ENCODE data around the gene PDIA6.
"Not testable (repeated sequence)": the region's sequence is repeated elsewhere in the genome, so short reads cannot be mapped to it uniquely, and the experiment has no call there.

PDIA6 gene

GRCh38 chr2:10832203-10832936, 19.8 kb upstream of the PDIA6 start:
- DNase-seq: peak; percentile 75

GRCh38 chr2:10831400-10831985, 18.9 kb upstream of the PDIA6 start:
- DNase-seq: no peak

GRCh38 chr2:10830641-10831399, 18.2 kb upstream of the PDIA6 start:
- no peak for DNase-seq

DNA sequence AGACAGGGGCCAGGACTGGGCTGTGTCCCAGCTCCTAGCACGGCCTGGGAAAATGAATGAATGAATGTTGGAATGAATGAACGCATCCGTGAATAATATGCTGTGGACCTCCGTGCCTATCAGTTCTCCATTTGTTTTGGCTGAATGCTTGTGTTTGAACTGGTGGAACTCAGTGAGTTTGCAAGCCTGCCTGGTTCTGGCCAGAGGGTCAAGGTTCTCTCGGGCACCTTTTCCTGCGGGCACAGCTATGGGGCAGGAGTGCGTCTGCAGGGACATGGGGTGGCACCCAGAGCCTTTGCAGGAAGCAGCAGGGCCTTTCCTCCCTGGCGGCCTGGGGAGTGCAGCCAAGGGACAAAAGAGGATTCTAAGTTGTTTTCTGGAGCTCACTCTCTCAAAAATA, 17.6 kb upstream of the PDIA6 start:
- DNase-seq: no peak

DNA sequence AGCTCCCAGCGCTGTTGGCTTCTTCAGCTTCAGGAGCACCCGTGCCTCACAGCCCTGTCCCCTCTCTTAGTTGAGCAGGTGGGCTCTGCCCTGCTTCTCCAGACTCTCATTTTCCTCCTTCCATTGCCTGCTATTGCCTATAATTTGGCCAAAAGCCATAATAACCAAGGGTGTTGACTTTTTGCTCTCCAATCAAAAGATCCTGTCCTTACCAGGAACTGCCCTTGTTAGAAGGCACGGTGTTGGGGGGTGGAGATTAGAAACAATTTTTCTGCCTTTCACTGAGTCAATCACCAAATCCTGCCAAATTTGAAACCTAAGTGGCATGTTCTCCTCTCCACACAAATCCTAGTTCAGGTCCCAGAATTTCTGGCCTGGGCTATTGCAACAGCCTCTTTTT, 16.7 kb upstream of the PDIA6 start:
- DNase-seq: no peak

GRCh38 chr2:10828346-10828745, 15.8 kb upstream of the PDIA6 start:
- DNase-seq: no peak

GRCh38 chr2:10826625-10827024, 14.0 kb upstream of the PDIA6 start:
- no peak for DNase-seq

GRCh38 chr2:10826026-10826425, 13.4 kb upstream of the PDIA6 start:
- DNase-seq: no peak

DNA sequence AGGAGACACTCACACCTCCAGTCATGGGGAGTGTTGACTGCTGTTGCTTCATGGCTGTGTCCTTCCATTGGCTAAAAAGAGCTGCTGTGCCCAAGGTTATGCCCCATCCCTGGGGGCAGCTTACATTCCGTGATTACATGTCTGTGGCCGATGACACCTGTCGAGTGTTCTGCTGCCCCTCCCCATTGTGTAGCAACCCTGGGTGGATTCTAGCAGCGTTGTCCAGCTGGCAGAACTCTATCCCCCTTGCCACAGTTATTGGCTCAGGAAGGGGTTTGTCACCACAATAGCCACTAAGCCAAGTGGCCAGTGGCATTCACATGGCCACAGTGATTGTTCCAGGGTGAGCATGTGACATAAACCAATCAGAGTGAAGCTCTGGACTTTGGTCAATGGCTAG, 11.6 kb upstream of the PDIA6 start:
- no peak for DNase-seq

DNA sequence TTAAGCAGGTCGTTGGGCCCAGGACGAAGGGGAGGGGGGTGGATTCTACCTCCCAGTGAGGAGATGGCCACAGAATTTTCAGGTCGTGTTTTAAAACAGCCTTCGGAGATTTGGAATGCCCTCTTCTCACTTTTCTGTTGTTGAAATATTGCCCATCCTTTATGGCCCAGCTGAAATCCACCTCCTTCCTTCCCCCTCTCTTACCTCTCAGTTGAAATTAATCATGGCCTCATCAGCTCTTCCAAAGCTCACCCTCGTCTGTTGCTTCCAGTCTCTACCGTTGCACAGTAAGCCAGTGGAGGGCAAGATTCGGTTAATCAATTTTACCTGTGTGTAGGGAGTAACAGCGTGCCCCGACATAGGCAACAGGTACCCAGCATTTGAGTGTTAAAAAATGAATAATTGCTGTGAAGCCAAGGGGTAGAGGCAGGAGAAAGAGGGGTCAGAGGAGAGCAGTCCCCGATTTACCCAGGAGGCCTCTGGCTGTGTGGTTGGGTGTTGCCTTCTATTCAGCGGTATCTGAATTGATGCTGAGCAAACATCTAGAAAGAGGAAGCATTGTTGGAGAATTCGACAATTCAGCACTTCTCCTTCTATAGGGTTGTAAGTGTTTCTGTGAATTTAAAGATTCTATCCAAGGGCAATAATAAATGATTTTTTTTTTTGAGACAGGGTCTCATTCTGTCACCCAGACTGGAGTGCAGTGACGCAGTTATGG, 8.6 kb upstream of the PDIA6 start:
- no peak for DNase-seq

GRCh38 chr2:10820562-10820961, 8.0 kb upstream of the PDIA6 start:
- no peak for DNase-seq

DNA sequence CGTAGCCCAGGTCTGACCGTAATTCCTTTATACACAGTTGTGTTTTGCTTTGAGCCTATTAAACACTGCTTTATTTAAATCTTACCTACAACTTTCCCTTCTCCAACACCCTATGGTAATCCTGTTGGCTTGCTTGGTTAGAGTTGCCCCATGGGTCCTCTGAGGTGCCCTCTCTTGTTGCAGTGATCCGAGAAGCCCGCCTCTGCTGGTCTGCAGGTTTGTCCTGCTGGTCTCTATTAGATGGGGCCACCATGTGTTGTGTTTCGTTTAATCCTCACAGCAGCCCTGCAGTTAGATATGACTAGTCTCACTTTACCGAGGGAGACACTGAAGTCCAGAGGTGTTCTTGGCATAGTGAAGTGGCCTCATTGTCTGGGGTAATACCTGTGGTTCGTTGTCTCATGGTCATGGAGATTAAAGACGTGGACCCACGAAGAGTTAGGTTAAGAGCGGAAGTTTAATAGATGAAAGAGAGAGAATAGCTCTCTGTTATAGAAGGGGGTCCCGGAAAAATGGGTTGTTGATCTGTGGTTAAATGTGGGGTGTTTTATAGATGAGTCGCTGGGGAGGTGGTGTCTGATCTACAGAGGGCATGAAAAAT, 7.2 kb upstream of the PDIA6 start:
- no peak for DNase-seq

- no peak for DNase-seq
These were observed 6.4 kb upstream of the PDIA6 start for GRCh38 chr2:10818984-10819383.

GRCh38 chr2:10818305-10818704, 5.7 kb upstream of the PDIA6 start:
- not testable (repeated sequence) for DNase-seq

GRCh38 chr2:10817413-10817812, 4.8 kb upstream of the PDIA6 start:
- DNase-seq: no peak

DNA sequence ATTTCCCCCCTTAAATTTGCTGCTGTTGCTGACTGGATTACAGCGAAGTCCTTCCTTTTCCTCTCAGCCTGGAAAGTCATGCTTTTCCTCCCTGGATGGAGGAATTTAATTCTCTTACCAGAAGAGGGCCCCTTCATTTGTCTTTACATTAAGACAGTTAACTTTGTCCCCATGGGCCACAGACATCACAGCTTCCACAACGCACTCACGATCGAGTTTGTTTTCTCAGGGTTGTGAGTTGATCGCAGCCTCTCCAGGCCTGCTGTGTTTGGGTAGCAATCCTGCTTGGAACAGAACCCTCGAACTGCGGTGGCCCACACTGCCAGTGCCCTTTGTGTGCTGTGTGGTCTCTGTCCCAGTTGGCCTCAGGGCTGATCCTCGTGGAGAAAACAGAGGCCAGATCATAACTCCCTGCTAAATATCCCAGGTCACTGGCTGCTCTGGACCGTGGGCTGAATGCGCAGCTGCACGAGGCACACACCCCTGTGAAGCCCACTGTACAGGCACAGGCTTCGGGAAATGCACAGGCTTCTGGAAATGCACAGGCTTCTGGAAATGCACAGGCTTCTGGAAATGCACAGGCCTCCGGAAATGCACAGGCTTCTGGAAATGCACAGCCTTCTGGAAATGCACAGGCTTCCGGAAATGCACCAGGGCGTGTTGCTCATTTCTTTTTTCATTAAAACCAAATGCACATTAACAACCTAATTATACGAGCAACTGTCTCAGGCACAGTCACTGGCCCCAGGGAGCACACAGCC, 2.2 kb upstream of the PDIA6 start:
- DNase-seq: no peak

- DNase-seq: no peak
These were observed 1.6 kb upstream of the PDIA6 start for GRCh38 chr2:10814142-10814541.

DNA sequence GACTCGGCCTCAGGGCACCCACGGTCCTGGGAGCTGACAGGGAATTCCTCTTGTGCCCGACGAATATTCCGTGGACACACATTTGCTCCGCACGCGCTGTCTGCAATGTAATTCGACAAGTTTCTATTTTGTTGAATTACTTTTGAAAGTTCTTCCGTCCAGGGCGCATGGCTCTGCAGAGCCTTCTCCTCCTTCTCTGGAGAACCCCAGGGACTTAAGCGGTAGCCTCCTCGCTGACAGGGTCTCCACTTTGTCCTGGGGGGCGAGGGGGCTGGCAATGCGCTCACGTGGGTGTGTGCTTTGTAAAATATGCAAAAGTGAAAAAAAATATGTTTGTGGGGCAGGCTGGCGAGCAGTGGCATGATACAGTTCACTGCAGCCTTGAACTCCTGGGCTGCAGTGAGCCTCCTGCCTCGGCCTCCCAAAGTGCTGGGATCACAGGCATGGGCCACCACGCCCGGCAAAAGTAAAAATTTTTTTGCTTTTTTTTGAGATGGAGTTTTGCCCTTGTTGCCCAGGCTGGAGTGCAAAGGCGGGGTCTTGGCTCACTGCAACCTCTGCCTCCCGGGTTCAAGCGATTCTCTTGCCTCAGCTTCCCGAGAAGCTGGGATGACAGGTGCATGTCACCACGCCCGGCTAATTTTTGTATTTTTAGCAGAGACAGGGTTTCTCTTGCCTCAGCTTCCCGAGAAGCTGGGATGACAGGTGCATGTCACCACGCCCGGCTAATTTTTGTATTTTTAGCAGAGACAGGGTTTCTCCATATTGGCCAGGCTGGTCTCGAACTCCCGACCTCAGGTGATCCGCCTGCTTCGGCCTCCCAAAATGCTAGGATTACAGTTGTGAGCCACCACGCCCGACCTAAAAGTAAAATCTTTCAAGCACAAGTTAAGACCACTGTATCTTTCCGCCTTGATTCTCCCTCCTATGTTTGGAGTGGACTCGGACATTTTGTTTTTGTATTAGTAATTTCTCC, 866 bp upstream of the PDIA6 start:
- not testable (repeated sequence) for DNase-seq

GRCh38 chr2:10811517-10811916, 1.1 kb downstream of the PDIA6 start:
- no peak for DNase-seq

DNA sequence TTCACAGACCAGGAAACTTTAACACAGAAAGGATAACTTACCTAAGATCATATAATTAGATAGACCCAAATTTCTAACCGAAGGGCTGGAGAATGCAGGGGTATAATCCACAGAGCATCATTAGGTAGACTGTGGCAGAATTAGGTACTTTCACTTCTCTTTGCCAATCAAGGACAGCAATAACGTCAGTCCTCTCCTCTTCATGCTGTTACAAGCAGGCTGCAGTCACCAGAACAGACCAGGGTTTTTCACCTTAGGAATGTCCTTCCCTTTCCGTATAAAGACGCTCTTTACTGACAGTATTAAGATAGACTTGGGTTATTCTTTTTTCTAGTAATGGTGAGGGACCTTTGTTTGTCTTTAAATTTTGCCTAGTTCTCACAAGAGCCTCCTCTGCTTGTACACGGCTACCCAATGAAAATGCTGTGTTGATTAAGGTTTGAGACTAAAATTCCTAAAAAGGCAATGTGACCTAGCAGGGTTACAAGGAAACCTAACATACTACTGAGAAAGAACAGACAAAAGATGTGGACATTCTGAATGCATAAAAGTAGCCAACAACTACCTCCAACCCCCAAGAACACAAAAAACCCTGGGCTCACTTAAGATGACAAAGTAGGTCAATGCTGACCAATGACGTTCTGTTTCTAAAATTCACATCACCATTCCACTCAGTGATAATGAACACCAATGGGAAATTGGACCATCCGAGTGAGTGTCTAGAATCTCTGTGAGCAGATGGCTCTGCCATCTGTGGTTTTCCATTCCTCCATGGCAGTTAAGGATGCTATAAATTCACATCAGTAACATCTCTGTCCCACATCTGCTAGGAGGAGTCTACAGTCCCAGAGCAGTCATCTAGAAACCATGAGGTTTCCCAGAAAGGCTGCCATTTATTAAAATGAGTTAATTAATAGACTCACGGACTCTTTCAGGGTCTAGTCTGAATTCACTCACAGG, 2.1 kb downstream of the PDIA6 start:
- DNase-seq: peak; percentile 44

All from CD4-positive, alpha-beta T cell treated with Interleukin-4 for 4 hours (primary cell).